Ramos (cell line): ENCODE data around the gene DDX17.

Experiments
- in situ Hi-C: fragments of 300-500 bp; cut with MboI; formaldehyde crosslinking; loops from one replicate; pipeline ENCODE4 v1.14.3; 2022; ENCODE audit warnings: low sequenced_read_pairs; ENCODE audit not compliant: unreplicated experiment

Gene DDX17

DNA sequence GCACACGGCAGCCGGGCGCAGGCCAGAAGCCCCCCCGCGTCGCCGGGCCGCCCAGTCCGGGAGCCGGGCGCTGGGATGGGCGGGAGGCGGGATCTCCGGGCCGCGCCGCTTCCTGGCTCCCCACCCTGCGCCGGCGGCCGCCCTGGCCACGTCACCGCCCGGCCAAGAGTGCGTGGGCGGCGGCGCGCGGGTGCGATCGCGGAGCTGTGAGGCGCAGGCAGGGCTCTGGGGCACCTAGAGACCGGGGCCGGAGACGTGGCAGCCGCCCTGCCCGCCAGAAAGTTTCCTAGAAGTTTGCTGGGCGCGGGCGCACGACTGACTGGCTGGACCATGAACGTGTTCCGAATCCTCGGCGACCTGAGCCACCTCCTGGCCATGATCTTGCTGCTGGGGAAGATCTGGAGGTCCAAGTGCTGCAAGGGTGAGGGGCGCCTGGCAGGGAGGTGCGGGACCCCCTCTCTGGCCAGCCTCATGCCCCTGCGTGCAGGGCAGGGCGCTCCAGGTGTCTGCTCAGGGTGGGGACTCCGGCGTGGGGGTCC is 38.1 kb downstream of the DDX17 start, which contains the start of gene KDELR3:
KDELR3 (plus strand) TSS at position 193 of the 539 bp plus-strand sequence; CDS start at position 331, 138 bp downstream.
- in situ Hi-C loops = no loop called here

DNA sequence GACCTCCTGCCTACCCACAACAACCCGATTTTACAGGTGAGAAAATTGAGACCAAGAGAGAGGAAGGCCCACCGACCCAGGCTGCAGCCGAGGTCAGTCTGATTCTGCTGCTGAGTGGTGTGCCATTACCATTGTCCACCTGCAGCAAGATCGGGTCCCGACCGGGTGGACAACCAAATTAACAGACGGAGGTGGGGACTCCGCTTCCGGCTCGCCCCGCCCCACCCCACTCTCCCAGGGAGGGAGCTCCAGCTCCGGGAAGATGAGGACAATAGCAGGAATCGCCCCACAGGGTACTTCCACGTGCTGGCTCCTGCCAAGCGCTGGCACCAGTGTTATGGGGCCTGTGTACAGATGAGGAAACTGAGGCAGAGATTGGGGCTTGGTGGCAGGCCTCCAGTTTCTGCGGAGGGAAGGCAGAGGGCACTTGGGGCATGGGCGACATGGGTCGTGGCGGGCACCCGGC is 38.6 kb downstream of the DDX17 start:
- in situ Hi-C loops = no loop called here

DNA sequence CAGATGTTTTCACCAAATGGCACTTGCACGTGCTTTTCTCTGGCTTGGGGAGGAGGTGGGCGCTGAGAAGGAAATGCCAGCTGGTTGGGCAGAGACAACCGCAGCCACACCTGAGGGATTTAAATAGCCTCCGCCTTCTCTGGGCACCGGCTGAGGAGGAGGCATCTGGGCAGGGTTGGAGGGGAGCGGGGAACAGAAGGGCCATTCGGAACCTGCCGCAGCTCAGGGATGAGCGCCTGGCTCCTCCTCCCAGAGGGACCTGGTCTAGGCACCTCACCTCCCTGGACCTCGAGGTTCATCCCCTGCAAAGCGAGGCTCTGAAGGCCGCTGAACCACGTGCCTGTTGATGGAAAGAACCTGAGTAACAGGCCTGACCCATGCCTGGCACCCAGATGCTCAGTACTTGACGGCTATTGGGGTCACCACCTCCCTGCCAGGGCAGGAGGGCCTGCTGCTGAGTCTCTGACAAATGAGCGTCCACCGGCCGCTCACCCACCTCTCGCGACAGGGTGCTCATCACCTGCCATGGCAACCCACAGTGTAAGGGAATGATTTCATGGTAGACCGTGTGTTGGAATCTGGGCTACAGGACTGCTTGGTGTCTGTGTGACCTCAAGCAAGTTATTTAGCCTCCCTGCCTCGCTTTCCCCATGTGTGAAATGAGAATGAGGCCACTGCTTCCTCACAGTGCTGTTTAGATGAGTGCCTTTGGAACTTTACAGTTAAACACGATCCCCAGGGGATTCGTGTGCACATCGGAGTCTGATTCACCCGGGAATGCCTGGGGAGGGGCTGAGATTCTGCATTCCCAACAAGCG is 40.2 kb downstream of the DDX17 start:
- in situ Hi-C loops = no loop called here

DNA sequence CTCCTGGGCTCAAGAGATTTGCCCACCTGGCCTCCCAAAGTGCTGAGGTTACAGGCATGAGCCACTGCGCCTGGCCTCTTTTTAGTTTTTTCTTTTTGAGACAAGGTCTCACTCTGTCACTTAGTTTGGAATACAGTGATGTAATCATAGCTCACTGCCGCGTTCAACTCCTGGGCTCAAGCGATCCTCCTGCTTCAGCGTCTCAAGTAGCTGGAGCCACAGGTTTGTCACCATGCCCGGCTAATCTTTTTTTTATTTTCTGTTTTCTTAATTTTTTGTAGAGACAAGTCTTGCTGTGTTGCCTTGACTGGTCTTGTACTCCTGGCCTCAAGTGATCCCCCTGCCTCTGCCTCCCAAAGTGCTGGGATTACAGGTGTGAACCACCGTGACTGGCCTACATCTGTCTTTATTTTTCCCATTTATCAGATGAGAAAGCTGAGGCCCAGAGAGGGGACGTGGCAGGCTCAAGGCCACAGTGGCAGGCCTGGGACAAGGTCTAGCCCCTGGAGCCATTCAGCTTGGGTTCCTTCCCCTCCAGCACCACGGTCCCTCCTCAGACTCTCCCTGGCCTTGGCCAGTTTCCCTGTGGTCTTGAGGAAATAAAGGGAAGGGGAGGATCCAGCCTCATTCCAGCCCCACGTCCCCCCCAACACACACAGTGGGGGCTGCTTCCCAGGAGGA is 41.0 kb downstream of the DDX17 start:
- in situ Hi-C loops = no loop called here

DNA sequence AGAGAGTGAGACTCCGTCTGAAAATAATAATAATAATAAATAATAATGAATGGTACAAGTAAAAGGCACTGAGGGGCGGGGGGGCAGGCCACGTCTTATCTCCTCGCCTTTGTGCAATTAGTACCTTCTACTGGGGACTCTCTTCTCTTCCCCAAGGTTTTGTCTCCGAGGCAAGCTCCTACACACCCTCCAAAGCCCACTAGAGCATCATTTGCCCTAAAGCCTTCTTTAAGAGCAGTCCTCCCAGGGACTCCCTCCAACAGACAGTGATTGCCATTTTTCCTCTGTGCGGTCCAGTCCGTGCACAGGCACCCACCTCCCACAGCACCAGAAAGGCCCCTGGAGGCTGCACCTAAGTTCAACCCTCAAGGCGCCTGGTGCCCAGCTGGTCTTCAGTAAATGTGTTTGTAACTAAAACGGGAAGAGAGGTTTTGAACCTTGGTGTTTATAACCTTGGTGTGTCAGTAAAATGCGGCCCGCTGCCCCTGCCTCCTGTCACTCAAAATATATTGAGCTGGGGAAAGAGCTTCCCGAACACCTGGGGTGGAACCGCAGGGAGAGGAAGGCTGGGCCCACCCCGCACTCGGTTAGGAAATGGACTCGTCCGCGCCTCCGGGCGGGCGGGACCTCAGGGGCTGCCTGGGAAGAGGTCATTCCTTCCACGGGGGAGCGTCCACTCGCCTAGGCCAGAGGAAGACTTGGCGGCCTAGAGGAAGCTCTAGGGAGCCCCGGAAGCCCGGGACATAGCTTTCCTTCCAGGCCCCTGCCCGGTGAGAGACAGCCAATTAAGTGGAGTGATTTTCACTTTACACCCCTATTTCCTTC is 42.9 kb downstream of the DDX17 start:
- in situ Hi-C loops = no loop called here

DNA sequence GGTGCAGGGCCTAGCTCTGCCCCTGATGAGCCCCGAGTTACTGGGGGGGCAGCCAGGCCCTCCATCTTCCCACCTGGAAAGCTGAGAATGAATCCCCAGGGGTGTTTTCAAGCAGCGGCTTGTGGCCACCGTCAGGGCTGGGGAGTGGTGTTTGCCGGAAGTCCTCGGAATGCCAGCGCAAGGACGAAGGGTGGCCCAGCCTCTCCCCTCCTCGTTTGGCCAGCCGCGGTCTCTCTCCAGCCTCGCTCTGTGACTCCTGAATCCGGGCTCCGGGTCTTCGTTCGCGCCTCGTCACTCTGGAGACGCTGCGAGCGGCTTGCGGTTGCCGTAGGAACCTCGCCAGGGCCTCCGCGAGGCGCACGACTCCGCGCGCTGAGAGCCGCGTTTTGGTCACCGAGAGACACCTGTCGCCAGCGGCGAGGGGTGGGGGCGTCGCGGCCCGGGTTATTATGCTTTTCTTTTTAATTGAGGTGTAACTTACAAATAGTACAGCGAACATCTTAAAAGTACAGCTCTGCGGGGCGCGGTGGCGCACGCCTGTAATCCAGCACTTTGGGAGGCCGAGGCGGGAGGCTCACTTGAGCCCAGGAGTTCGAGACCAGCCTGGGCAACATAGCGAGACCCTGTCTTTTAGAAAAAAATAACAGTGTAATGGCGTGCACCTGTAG is 44.6 kb downstream of the DDX17 start:
- in situ Hi-C loops = no loop called here

DNA sequence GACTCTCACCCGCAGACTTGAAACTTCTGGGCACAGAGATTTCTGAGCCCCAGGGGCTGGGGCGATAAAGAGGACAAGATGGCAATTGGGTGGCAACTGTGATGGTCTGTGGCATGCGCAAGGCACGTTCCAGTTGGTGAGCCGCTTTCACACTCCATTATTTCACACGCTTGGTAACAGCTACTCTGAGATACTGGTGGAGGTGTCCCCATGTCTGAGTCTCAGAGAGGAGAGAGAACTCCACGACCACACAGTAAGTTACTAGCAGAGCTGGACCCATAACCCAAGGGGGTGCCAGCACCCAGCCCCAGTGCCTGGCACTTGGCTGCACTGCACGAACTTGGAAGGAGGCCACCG is 45.1 kb downstream of the DDX17 start:
- in situ Hi-C loops = no loop called here

DNA sequence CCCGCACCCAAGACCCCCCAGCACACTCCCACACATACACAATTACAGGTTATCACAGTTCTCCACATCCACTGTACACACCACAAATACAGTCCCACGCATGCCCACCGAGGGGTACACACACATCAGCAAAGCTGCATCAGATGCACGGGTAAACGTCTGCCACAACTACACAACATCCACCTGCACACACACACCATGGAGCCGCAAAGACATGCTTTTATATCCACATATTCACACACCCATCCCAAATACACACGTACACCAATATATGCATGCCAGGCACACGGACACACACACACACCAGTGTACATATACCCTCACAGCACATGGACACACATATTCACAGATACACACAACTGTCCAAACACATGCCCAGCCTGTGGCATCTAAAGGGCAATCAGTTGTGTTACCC is 45.7 kb downstream of the DDX17 start:
- in situ Hi-C loops = no loop called here

DNA sequence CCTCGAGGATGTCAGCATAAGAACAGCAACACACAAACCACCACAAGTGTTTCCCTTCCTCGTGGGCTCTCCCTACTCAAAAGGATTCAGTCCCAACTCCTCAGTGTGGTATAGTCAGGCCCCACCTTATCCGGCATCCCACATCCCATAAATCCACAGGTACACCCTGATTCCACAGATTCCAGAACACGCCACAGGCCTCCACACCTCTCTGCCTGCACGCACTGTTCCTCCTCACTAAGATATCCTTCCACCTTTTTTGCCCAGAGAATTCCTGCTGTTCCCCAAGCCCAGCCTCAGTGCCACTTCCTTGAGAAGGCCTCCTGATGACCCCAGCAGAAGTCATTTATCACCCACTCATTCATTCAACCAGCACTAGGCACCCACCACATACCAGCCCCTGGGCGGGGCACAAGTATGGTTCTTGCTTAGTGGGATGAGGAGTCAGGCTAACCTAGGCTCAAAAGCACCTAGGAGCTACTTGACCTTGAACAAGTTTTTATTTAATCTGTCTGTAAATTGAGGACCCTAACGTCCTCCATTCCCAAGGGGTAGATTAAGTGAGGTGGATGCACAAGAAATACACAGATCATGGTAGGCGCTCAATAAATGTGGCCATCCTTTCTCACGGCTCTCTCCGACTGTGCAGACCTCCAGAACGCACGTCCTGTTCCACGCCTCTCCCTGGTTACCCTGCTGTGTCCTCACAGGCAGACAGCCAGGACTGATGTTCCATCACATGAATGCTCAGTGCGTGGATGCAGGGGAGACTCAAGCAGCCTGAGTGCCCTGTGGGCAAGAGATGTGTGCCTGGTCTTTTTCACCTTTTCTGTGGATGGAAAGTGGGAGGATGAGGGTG is 49.0 kb downstream of the DDX17 start:
- in situ Hi-C loops = no loop called here

DNA sequence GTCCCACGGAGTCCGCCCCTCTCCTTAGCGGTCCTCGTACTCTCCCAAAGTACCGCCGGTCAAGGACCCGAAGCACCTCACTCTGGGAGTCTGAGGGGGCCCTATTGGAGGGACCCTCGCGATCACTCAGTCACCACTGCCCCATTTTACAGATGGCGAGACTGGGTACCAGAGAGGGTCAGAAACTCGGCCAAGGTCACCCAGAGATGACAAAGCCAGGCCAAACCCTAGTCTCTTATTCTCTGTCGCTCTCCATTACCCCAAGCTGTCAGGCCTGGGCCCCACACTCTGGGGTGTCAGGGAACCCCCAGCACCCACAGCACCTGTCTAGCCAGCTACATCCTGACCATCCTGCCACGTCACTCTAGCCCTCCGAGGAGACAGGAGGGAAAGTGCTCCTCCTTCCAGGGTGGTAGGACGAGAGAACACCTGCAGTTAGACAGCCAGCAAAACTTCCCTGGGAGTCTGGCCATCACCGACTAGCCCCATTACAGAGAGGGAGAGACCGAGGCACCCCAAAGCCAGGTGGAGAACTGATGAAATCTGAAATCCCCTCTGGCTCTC is 49.8 kb downstream of the DDX17 start:
- in situ Hi-C loops = no loop called here

DNA sequence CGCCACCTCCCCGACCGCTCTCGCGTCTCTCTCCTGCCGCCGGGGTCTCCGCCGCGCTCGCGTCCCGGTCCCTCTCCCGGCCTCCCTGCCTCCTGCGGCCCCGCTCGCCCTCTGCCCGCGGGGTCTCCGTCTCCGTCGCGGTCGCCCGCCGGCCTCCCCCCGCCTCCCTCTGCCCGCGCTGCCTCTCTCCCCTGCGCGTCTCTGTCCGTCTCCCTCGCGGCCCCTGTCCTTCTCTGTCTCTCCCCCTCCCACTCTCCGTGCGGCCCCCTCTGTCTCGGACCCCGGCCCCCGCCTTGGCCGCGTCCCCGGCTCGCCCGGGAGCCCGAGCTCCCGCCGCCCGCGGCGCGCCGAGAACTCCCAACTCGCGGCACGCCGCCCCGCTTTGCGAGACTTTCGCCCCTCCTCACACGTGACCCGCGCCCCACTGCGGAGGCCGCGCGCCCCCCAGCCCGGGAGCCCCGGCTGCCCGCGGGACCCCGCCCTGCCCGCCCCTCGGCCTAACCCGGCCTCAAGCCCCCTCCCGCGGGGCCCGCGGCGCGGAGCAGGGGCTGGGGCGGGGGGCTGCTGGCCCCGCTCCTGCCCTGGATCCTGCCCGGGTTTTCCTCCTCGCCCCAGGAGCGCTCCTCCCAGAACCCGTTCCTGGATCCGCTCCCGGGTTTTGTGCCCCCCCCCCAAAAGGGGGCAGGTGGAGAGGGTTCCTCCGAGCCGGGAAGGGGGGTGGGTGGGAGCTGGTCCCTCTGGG is 50.4 kb downstream of the DDX17 start:
- in situ Hi-C loops = no loop called here

DNA sequence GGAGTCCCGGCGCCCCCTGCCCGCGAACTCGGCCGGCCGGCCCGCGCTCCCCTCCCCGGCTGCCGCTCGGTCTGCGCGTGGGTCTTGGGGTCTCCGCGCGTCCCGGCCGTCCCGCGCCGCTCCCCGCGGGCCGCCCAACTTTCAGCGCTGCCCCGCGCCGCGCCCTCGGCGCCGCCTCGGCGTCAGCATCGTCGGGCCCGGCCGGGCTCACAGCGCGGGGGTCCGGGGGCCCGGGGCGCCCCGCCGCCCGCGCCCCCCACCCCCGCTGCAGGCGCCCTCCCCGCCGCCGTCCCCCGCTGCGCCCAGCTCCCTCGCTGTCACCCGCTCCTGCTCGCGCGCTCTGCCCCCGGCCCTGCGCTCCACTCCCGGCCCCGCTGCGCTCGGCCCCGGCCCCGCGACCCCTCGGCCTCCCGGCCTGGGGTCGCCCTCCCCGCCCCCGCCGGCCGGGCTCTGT is 51.0 kb downstream of the DDX17 start, which contains the start of gene KCNJ4:
KCNJ4 (minus strand) TSS at position 124 of the 454 bp plus-strand sequence. CDS start 27,067 bp downstream, outside the sequence.
- in situ Hi-C loops = no loop called here

DNA sequence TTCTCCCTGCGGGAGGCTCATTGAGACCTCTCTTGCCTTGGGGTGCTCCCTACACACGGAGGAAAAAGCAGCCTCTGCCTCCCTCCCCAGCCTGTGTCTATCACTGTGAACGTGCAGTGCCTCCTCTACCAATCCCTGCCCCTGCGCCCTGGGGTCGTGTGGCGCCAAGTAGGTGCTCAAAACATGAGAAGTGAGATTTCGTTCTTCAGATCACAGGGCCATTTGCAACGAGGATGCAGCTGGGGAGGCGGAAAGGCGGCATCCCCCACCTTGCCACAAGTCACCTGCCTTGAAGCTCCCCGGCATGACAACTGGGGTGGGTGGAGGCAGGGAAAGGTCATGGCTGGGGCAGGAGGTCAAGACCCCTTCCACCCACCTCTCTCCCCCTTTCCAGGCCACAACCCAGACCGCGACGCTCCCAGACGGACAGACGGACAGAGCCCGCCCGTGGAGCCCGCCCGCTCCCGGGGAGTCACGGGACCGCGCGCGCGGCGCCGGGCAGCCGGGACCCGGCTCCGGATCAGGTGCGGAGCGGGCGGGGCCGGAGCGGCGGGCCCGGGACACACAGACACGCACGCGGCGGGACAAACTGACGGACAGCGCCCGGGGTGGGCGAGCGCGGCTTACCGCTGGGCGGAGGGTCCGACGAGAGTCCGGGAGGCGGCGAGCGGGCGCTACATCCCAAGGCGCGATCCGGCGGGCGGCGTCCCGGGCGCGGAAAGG is 51.6 kb downstream of the DDX17 start:
- in situ Hi-C loops = no loop called here

DNA sequence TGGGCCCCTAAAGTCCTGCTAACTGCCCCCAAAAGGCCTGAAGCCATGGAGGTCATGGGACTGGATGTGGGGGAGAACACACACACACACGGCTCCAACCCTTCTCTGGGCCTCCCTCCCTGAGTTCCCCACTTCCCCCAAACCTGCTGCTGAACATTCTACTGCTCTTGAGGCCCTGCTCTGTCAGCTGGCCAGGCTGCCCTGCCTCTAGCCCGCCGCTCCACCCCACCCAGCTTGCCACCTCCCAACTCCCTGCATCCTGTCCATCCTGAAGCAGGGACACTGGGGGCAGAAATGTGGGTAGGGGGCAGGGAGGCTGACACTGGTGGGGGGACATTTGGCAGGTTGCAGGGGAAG is 52.1 kb downstream of the DDX17 start:
- in situ Hi-C loops = no loop called here

DNA sequence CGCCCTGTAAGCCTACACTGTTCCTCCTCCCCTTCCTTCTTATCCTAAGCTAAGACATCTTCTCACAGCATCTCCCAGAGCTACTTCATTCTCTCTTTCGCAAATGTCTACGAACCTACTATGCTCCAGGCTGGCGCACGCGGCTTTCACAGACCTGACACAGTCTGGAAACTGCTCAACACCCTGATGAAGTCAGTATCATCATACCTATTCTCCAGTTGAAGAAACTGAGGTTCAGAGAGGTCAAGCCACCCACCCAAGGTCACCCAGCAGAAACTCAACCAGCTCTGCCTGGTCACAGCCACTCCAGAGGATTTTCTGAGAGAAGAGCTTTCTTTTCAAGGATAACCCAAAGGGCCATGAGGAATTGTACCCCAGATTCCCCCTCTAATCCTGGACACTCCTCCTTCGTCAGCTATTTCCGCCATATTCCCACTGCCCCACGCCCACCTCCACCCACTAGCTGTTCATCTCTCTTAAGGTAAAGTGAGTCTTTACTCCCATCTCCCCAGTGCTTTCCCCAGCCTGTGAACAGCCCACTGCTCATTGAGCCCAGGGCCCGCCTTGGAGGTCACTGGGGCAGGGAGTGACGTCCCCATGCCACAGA is 52.9 kb downstream of the DDX17 start:
- in situ Hi-C loops = no loop called here

DNA sequence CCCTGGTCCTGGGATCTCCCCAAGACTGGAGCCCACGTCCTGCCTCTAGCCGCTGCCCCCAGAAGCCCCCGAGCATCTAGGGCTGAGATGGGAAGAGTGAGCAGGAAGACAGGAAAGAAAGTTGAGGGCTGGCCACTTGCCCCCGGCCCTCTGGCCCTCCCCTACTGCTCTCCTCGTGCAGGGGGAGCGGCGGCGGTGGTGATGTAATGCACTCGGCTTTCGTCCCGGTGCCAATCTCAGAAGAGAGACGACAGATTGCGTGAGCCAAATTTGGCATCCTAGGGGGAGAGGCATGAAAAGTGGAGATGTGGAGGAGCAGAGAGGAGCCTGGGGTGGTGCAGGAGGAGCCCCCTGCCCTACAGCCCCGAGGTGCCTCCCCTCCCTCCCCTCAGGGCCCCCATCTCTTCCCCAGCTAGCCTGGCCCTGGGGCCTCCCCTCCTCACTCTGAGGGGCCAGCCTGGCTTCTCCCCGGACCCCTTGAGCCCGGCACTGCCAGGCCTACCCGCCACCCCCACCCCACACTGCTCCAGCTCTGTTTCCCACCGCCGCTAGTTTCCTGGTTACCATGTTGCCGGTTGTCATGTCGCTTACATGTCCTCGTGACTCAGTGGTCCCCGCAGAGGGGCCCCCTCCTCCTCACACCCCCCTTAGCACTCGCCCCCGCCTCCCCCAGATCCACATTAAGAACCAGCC is 53.6 kb downstream of the DDX17 start:
- in situ Hi-C loops = no loop called here
